ENCODE results near the gene GALNT17.

GRCh38 chr7:71326595-71326994, 194.7 kb downstream of the GALNT17 start:
- TF ChIP-seq CTCF (IDR thresholded peaks at IDR 0.05) = no peak
- no peak for TF ChIP-seq POLR2A (IDR thresholded peaks at IDR 0.05)

All from uterus (tissue), 2 donors.